Gastroesophageal sphincter (tissue), 3 donors: ENCODE data around the gene DBF4B.

Experiments
- CTCF ChIP-seq, 4 experiments: fragments of 200-600 bp in 2 of 4; fragments of 450-650 bp in 2 of 4; sonication (generic) in 1 of 4; IDR thresholded peaks; one replicate each; pipeline ENCODE4 v1.5.1; 2017 to 2019; ENCODE audit warnings: antibody characterized with exemption in 4 of 4, mild to moderate bottlenecking in 2 of 4, moderate library complexity in 2 of 4
- EP300 ChIP-seq: sonication (generic); formaldehyde crosslinking; IDR thresholded peaks from one replicate; pipeline ENCODE4 v1.6.1; 2017; ENCODE audit warnings: antibody characterized with exemption, mild to moderate bottlenecking
- POLR2A ChIP-seq, 2 donors: fragments of 450-650 bp; IDR thresholded peaks; one replicate each; pipeline ENCODE4 v1.6.1; 2017; ENCODE audit warnings: antibody characterized with exemption in 2 of 2, mild to moderate bottlenecking in 2 of 2, moderate library complexity in 1 of 2
- POLR2AphosphoS5 ChIP-seq: sonication (generic); formaldehyde crosslinking; IDR thresholded peaks from one replicate; pipeline ENCODE4 v1.6.1; 2017; ENCODE audit warnings: antibody characterized with exemption

- TF ChIP-seq POLR2A (IDR thresholded peaks at IDR 0.05) (no peak), CTCF (IDR thresholded peaks at IDR 0.05) (no peak), EP300 (no peak), POLR2AphosphoS5 (no peak)
Observed at GRCh38 chr17:44666006-44666405, 42.5 kb upstream of the DBF4B start.
